ENCODE measurements around the gene MLLT10.
"Not testable (repeated sequence)": the region's sequence is repeated elsewhere in the genome, so short reads cannot be mapped to it uniquely, and the experiment has no call there.

- TF ChIP-seq POLR2A, CTCF, EP300 (IDR thresholded peaks at IDR 0.05): not testable (repeated sequence)
Observed at GRCh38 chr10:21558984-21559383, 25.0 kb downstream of the MLLT10 start.

Measured in ovary (tissue), 3 donors.